ENCODE data around the gene SDHA.

DNA sequence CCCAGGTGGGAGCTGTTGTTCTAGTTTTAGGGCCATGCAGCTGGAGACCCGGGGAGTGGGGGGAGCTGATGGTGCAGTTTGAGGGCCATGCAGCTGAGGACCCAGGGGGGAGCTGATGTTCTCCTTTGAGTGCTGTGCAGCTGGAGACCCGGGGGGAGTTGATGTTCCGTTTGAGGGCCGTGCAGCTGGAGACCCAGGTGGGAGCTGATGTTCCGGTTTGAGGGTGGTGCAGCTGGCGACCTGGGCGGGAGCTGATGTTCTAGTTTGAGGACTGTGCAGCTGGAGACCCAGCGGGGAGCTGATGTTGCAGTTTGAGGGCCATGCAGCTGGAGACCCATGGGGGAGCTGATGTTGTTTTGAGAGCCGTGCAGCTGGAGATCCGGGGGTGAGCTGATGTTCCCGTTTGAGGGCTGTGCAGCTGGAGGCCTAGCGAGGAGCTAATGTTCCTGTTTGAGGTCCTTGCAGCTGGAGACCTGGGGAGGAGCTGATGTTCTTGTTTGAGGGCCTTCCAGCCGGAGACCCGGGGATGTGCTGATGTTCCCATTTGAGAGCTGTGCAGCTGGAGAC, 68.0 kb downstream of the SDHA start:
- TF ChIP-seq PHTF2 (CRISPR knock-in tag; IDR thresholded peaks at IDR 0.05) (no peak), EP300 (IDR thresholded peaks at IDR 0.05; ENCODE audit: low read length) (no peak), ZNF324 (CRISPR knock-in tag; IDR thresholded peaks at IDR 0.05) (no peak), SP2 (IDR thresholded peaks at IDR 0.05; ENCODE audit: extremely low read depth, low read depth, low read length, poor library complexity, severe bottlenecking) (no peak), NR2C2 (CRISPR knock-in tag; IDR thresholded peaks at IDR 0.05) (no peak), NR2C2 (tag; IDR thresholded peaks at IDR 0.05) (no peak), JUND (IDR thresholded peaks at IDR 0.05; ENCODE audit: borderline replicate concordance, low read depth, low read length) (no peak), JUND (tag; IDR thresholded peaks at IDR 0.05; ENCODE audit: borderline replicate concordance, low read depth, low read length) (no peak), IRF2 (CRISPR knock-in tag; IDR thresholded peaks at IDR 0.05) (no peak), BHLHE40 (IDR thresholded peaks at IDR 0.05; ENCODE audit: low read length) (no peak), YY1 (IDR thresholded peaks at IDR 0.05; ENCODE audit: borderline replicate concordance in 1 of 3, control insufficient read depth in 1 of 3, extremely low read depth in 1 of 3, insufficient read depth in 3 of 3, insufficient read length in 1 of 3, insufficient replicate concordance in 2 of 3, low read depth in 1 of 3, low read length in 2 of 3) (no peak), TBP (optimal IDR thresholded peaks at IDR 0.05; ENCODE audit: low read depth, low read length) (no peak), MXI1 (IDR thresholded peaks at IDR 0.05; ENCODE audit: low read depth, low read length) (no peak)
- TF ChIP-seq, protein P1, sequence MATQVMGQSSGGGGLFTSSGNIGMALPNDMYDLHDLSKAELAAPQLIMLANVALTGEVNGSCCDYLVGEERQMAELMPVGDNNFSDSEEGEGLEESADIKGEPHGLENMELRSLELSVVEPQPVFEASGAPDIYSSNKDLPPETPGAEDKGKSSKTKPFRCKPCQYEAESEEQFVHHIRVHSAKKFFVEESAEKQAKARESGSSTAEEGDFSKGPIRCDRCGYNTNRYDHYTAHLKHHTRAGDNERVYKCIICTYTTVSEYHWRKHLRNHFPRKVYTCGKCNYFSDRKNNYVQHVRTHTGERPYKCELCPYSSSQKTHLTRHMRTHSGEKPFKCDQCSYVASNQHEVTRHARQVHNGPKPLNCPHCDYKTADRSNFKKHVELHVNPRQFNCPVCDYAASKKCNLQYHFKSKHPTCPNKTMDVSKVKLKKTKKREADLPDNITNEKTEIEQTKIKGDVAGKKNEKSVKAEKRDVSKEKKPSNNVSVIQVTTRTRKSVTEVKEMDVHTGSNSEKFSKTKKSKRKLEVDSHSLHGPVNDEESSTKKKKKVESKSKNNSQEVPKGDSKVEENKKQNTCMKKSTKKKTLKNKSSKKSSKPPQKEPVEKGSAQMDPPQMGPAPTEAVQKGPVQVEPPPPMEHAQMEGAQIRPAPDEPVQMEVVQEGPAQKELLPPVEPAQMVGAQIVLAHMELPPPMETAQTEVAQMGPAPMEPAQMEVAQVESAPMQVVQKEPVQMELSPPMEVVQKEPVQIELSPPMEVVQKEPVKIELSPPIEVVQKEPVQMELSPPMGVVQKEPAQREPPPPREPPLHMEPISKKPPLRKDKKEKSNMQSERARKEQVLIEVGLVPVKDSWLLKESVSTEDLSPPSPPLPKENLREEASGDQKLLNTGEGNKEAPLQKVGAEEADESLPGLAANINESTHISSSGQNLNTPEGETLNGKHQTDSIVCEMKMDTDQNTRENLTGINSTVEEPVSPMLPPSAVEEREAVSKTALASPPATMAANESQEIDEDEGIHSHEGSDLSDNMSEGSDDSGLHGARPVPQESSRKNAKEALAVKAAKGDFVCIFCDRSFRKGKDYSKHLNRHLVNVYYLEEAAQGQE (IDR thresholded peaks at IDR 0.05; ENCODE audit: borderline replicate concordance) = no peak
- TF ChIP-seq, protein P1 (CRISPR knock-in tag; IDR thresholded peaks at IDR 0.05; ENCODE audit: low read depth) = no peak
- TF ChIP-seq, protein P2, sequence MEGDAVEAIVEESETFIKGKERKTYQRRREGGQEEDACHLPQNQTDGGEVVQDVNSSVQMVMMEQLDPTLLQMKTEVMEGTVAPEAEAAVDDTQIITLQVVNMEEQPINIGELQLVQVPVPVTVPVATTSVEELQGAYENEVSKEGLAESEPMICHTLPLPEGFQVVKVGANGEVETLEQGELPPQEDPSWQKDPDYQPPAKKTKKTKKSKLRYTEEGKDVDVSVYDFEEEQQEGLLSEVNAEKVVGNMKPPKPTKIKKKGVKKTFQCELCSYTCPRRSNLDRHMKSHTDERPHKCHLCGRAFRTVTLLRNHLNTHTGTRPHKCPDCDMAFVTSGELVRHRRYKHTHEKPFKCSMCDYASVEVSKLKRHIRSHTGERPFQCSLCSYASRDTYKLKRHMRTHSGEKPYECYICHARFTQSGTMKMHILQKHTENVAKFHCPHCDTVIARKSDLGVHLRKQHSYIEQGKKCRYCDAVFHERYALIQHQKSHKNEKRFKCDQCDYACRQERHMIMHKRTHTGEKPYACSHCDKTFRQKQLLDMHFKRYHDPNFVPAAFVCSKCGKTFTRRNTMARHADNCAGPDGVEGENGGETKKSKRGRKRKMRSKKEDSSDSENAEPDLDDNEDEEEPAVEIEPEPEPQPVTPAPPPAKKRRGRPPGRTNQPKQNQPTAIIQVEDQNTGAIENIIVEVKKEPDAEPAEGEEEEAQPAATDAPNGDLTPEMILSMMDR (IDR thresholded peaks at IDR 0.05 in 2 of 3, conservative IDR thresholded peaks at IDR 0.05 in 1 of 3; ENCODE audit: insufficient read depth in 2 of 3, low read depth in 1 of 3, low read length in 3 of 3) = no peak

All from K562 (cell line).